IPS-18c (cell line): Measurements from ENCODE around the gene CREG1.
"Not testable (repeated sequence)": the region's sequence is repeated elsewhere in the genome, so short reads cannot be mapped to it uniquely, and the experiment has no call there.

ENCODE experiments used
- H3K4me3 ChIP-seq: 2 replicates; pipeline ENCODE4 v1.7.0; 2013; ENCODE audit warnings: low read depth, mild to moderate bottlenecking, low read length, moderate library complexity; ENCODE audit not compliant: insufficient read depth
- H3K9me3 ChIP-seq: one replicate; pipeline ENCODE4 v1.6.1; 2013; ENCODE audit warnings: mild to moderate bottlenecking, low read length, moderate library complexity; ENCODE audit not compliant: control insufficient read depth, insufficient read depth

CREG1 gene

GRCh38 chr1:167570712-167571111, 17.1 kb upstream of the CREG1 start:
- H3K4me3 ChIP-seq, H3K9me3 ChIP-seq: not testable (repeated sequence)

GRCh38 chr1:167567663-167568062, 14.1 kb upstream of the CREG1 start:
- Histone ChIP-seq H3K9me3 (peaks cover 4% of the 10 kb centered on the region), H3K4me3 (no peak overlapping the region)

- peaks cover 4% of the 10 kb centered on the region for H3K9me3 ChIP-seq
- no peak overlapping the region for H3K4me3 ChIP-seq
These were observed 13.2 kb upstream of the CREG1 start for GRCh38 chr1:167566766-167567165.

- Histone ChIP-seq H3K4me3 (no peak overlapping the region), H3K9me3 (no peaks in the 10 kb centered on the region)
These were observed 12.4 kb upstream of the CREG1 start for GRCh38 chr1:167565922-167566321.

GRCh38 chr1:167564612-167565270, 11.2 kb upstream of the CREG1 start:
- Histone ChIP-seq H3K9me3 (no peaks in the 10 kb centered on the region), H3K4me3 (no peak overlapping the region)

- Histone ChIP-seq H3K9me3 (no peaks in the 10 kb centered on the region), H3K4me3 (no peak overlapping the region)
These were observed 10.2 kb upstream of the CREG1 start for GRCh38 chr1:167563579-167564246.

GRCh38 chr1:167562702-167563101, 9.1 kb upstream of the CREG1 start:
- no peak overlapping the region for H3K4me3 ChIP-seq
- no peaks in the 10 kb centered on the region for H3K9me3 ChIP-seq

- Histone ChIP-seq H3K9me3 (no peaks in the 10 kb centered on the region), H3K4me3 (no peak overlapping the region)
These were observed 8.2 kb upstream of the CREG1 start for GRCh38 chr1:167561753-167562152.

- H3K9me3 ChIP-seq = no peaks in the 10 kb centered on the region
- H3K4me3 ChIP-seq = no peak overlapping the region
These were observed 2.6 kb upstream of the CREG1 start for GRCh38 chr1:167555971-167556714.

GRCh38 chr1:167555072-167555471, 1.5 kb upstream of the CREG1 start:
- H3K4me3 ChIP-seq, H3K9me3 ChIP-seq: not testable (repeated sequence)

GRCh38 chr1:167554028-167554779, 642 bp upstream of the CREG1 start:
- H3K4me3 ChIP-seq = peak overlapping the region; percentile 88
- H3K9me3 ChIP-seq = no peaks in the 10 kb centered on the region

- Histone ChIP-seq H3K4me3 (no peak overlapping the region), H3K9me3 (no peaks in the 10 kb centered on the region)
These were observed 2.2 kb downstream of the CREG1 start for GRCh38 chr1:167551362-167551761.

- Histone ChIP-seq H3K9me3 (no peaks in the 10 kb centered on the region), H3K4me3 (no peak overlapping the region)
These were observed 5.3 kb downstream of the CREG1 start for GRCh38 chr1:167548059-167548932.

GRCh38 chr1:167546935-167547334, 6.6 kb downstream of the CREG1 start:
- no peaks in the 10 kb centered on the region for H3K9me3 ChIP-seq
- no peak overlapping the region for H3K4me3 ChIP-seq

- Histone ChIP-seq H3K4me3 (no peak overlapping the region), H3K9me3 (no peaks in the 10 kb centered on the region)
These were observed 8.2 kb downstream of the CREG1 start for GRCh38 chr1:167545349-167545748.

- no peak overlapping the region for H3K4me3 ChIP-seq
- H3K9me3 ChIP-seq = no peaks in the 10 kb centered on the region
These were observed 9.0 kb downstream of the CREG1 start for GRCh38 chr1:167544447-167545093.
